Measurements from ENCODE around the gene CCL18.
"Not testable (repeated sequence)": the region's sequence is repeated elsewhere in the genome, so short reads cannot be mapped to it uniquely, and the experiment has no call there.

The CCL18 gene

DNA sequence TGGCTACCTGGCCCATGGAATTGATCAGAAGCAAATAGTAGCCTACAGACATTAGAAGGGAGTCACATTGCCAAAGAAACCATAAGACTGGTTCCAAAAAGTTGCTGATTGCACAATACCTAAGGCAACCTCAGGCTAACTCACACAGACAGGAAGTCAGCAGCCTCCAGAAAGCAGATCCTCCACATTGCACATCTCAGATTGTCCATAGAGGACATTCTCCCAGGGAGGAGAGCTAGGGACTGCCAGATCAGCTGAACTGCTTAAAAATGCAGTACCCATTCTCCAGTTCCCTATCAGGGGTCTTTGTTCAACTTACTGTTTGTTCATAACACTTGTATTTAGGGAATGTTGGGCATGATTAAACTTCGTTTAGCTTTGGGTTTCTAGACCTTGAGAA lies 21.7 kb downstream of the CCL18 start:
- no peak overlapping the region for H3K4me3 ChIP-seq (ENCODE audit: low read depth, low read length)
- TF ChIP-seq, protein P1, sequence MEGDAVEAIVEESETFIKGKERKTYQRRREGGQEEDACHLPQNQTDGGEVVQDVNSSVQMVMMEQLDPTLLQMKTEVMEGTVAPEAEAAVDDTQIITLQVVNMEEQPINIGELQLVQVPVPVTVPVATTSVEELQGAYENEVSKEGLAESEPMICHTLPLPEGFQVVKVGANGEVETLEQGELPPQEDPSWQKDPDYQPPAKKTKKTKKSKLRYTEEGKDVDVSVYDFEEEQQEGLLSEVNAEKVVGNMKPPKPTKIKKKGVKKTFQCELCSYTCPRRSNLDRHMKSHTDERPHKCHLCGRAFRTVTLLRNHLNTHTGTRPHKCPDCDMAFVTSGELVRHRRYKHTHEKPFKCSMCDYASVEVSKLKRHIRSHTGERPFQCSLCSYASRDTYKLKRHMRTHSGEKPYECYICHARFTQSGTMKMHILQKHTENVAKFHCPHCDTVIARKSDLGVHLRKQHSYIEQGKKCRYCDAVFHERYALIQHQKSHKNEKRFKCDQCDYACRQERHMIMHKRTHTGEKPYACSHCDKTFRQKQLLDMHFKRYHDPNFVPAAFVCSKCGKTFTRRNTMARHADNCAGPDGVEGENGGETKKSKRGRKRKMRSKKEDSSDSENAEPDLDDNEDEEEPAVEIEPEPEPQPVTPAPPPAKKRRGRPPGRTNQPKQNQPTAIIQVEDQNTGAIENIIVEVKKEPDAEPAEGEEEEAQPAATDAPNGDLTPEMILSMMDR (IDR thresholded peaks at IDR 0.05; ENCODE audit: borderline replicate concordance, insufficient read depth, low read depth, low read length), result no peak

DNA sequence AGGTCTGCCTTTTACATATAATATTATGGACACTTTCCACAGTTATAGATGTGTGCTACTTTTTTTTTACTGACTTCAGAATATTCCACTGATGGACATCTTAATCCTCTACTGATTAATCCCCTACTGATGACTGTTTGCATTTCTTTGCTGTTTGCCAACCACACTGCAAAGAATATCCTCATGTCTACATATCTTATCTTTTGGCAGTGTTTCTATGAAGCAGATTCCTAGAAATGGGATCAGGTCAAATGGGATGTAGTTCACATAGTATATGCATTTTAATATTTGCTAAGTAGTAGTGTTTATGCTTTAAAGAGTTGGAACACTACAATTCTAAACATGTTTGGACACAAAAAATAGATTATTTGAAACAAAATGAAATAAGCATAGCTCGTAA lies 22.7 kb downstream of the CCL18 start:
- TF ChIP-seq, protein P1 (IDR thresholded peaks at IDR 0.05; ENCODE audit: borderline replicate concordance, insufficient read depth, low read depth, low read length), result no peak

DNA sequence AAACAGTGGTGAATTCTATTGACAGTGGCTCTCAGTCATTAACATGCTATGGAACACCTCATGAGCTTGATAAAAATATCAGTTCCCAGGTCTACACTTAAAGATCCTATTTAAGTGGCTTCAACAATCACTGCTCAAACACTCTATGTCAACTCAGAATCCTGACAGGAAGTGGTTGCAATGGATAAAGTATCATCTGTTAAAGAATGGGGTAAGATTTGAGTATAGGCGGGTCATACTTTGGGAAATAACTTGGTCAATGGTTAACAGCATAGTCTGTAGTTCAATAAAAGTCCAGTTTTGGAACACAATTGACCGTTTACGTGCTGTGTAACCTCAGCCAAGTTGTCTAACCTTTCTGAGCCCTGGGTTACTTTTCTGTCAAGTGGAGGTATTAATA lies 23.4 kb downstream of the CCL18 start:
- not testable (repeated sequence) for H3K4me3 ChIP-seq (ENCODE audit: low read depth, low read length)

More for the DNA sequence above, 22.7 kb downstream of the CCL18 start:
- no peak overlapping the region for H3K4me3 ChIP-seq (ENCODE audit: low read depth, low read length)

DNA sequence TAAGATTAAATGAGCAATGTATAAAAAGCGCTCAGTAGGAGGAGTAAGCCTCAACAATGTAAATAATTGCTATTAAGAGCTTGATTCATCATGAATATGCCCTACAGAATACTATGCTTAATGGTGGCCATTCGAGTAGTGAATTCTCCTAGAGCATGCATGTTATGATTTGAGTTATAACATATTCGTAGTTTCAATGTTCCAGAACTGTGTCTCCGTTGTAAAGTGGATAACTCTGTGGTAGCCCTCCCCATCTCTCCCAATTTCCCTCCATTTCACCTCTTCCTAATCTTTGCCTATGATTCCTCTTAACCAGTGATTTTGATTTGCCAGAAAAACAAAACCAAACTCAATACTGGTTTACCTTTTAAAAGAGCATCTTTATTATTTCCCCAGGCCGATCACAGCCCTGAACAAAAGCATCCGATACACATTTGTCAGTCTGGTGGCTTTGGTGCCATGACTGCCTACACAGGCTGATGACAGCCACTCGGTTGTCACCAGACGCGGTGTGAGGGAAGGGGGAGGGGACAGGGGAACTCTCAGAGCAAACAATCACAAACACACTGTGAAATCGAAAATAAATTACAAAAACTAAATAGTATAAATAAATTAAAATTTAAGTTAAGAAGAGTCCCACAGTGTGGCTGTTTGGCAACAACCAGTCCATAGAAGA lies 24.0 kb downstream of the CCL18 start:
- not testable (repeated sequence) for H3K4me3 ChIP-seq (ENCODE audit: low read depth, low read length)

DNA sequence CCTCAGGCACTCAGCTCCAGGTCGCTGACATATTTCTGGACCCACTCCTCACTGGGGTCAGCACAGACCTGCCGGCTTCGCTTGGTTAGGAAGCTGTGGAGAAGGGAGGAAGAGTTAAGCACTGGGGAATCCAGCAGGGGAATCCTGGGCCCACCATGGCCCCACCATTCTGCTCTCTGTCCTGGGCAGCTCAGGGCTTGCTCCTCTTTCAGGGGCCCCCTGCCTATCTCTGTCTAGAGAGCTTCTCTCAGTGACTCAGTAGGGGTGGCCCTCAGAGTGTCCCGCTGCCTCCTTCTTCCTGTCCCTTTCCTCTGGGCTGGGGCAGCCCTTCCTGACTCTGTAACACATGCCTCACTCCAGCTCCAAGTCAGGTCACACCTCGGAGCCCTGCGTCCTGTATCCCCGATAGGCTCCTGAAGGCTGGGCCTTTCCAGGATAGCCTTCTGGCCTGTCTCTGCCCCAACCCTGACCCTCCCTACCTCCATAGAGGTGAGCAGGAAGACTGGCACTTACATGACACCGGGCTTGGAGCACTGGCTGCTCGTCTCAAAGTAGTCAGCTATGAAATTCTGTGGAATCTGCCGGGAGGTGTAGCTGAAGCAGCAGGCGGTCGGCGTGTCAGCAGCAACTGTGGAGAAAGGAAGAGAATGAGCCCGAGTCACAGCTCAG lies 24.7 kb downstream of the CCL18 start:
- H3K4me3 ChIP-seq (ENCODE audit: low read depth, low read length), result peak overlapping the region; percentile 62
- TF ChIP-seq, protein P1 (IDR thresholded peaks at IDR 0.05; ENCODE audit: borderline replicate concordance, insufficient read depth, low read depth, low read length), result no peak

DNA sequence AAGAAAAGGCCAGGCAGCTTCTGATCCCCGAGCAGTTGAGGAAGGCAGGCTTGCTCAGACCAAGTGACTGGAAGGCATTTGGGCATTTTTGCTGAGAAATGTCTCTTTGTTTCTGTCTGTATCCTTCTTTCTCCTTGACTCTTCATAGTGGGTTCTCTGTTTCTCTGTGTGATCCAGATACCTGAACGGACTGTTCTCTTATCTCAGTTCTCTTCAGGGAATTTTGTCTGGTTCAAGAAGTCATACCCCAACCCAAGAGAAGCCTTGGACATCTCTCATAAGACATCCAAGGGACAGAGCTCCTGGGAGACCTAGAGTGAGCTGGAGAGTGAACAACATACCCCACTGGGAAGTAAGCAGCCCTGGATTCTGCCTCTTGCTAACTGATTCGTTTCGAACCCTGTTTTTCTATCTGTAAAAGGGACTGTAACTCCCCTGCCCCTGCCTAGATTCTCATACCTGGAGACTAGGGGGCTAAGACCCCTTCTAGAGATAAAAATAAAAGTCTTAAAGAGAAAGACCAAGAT lies 25.3 kb downstream of the CCL18 start:
- TF ChIP-seq, protein P1 (IDR thresholded peaks at IDR 0.05; ENCODE audit: borderline replicate concordance, insufficient read depth, low read depth, low read length), result no peak
- peak overlapping the region; percentile 62 for H3K4me3 ChIP-seq (ENCODE audit: low read depth, low read length)

DNA sequence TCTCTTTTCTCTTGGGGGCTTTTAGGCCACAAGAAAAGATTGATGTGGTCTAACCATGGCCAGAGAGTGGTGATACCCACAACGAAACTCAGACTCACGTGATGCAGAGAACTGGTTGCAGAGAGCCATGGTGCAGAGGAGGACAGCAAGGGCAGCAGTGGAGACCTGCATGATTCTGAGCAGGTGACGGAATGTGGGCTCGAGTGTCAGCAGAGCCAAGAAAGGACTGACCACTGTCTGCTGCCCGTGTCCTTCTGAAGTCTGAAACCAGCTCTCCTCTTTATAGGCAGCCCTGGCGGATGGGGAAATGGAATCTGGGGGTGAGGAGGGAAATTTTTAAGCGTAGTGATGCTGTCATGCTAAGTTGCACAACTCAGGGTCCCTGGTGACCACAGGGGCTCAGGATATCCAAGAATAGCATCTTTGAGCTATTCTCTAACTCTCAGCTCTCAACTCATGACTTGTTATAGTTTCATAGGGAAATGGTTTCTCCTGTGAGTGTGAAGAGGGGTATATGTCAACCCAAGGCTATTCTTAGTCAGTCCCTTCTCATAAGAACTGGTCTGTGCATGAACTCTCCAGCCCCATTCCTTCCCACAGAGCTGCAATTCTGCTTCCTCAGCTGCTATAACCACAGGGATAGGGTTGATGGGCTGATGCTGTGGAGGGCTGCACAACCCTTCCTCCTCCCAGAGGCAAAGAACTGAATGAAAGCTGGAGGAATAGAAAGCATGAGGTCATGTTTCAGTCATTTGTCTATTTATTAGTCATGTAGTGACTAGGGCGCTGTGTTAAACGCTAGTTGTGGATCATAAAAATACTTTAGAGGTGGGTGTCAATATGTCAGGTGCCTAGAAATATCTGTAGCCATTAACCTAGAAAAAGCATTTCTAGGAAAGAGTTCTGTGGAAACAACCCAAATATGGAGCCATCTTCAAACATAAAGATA lies 26.1 kb downstream of the CCL18 start, which contains the start of gene CCL3:
CCL3 (minus strand) TSS at position 256 of the 949 bp plus-strand sequence; CDS start at position 171, 85 bp downstream.
- H3K4me3 ChIP-seq (ENCODE audit: low read depth, low read length), result peak within 1 kb of the TSS; percentile 62

More for the DNA sequence above, 26.1 kb downstream of the CCL18 start, which contains the start of gene CCL3:
- TF ChIP-seq, protein P1 (IDR thresholded peaks at IDR 0.05; ENCODE audit: borderline replicate concordance, insufficient read depth, low read depth, low read length), result no peak

Measured in GM12875 (cell line).